NK-92 treated with Interleukin-12 subunit alpha and Interleukin-12 subunit beta, amount 100 ng/mL, for 24 hours (cell line): ENCODE measurements around the gene FMNL2.
A peak's percentile ranks its signal among the peaks of the same experiment; 100 is the strongest.
"Not testable (repeated sequence)": the region's sequence is repeated elsewhere in the genome, so short reads cannot be mapped to it uniquely, and the experiment has no call there.

ENCODE experiments used
- DNase-seq: peaks from one replicate; lab custom pipeline; 2025; lab: John Stamatoyannopoulos, UW

FMNL2 gene

GRCh38 chr2:152335016-152335725, at the start of gene FMNL2:
TSS of gene FMNL2 (plus strand) at chr2:152335174.
- DNase-seq: peak; percentile 37

- no peak for DNase-seq
These were observed 42.0 kb upstream of the FMNL2 start for GRCh38 chr2:152292991-152293390.

GRCh38 chr2:152297715-152298114, 37.3 kb upstream of the FMNL2 start:
- no peak for DNase-seq

GRCh38 chr2:152298754-152299153, 36.2 kb upstream of the FMNL2 start:
- DNase-seq: no peak

GRCh38 chr2:152301131-152301530, 33.8 kb upstream of the FMNL2 start:
- DNase-seq: no peak

GRCh38 chr2:152303951-152304350, 31.0 kb upstream of the FMNL2 start:
- DNase-seq: no peak

- DNase-seq: no peak
These were observed 30.1 kb upstream of the FMNL2 start for GRCh38 chr2:152304836-152305235.

- no peak for DNase-seq
These were observed 27.1 kb upstream of the FMNL2 start for GRCh38 chr2:152307863-152308262.

GRCh38 chr2:152309352-152310214, 25.4 kb upstream of the FMNL2 start:
- DNase-seq: no peak

GRCh38 chr2:152319822-152320570, 15.0 kb upstream of the FMNL2 start:
- no peak for DNase-seq

GRCh38 chr2:152320814-152321213, 14.2 kb upstream of the FMNL2 start:
- no peak for DNase-seq

GRCh38 chr2:152322222-152322621, 12.8 kb upstream of the FMNL2 start:
- no peak for DNase-seq

- not testable (repeated sequence) for DNase-seq
These were observed 9.8 kb upstream of the FMNL2 start for GRCh38 chr2:152325126-152325525.

GRCh38 chr2:152326710-152327109, 8.3 kb upstream of the FMNL2 start:
- no peak for DNase-seq

- no peak for DNase-seq
These were observed 7.0 kb upstream of the FMNL2 start for GRCh38 chr2:152328013-152328412.

GRCh38 chr2:152330235-152330866, 4.6 kb upstream of the FMNL2 start:
- DNase-seq: no peak

GRCh38 chr2:152334701-152335015, 316 bp upstream of the FMNL2 start:
- DNase-seq: no peak

- DNase-seq: no peak
These were observed 748 bp downstream of the FMNL2 start for GRCh38 chr2:152335726-152336118.

- no peak for DNase-seq
These were observed 1.3 kb downstream of the FMNL2 start for GRCh38 chr2:152336119-152336853.

GRCh38 chr2:152336854-152337510, 2.0 kb downstream of the FMNL2 start:
- DNase-seq: no peak

GRCh38 chr2:152337511-152337903, 2.5 kb downstream of the FMNL2 start:
- DNase-seq: no peak
